HCT116 (cell line): ENCODE measurements around the gene KIAA1755. TPM values are rescaled to one million over a fixed set of nuclear protein-coding genes. Genes with fewer than 3 reads are reported as not detected.

Source experiments
- ATAC-seq: fragments of 200-7000 bp; cut with Tn5 transposase; 2 replicates; pipeline ENCODE4 v1.9.1; 2020; ENCODE audit warnings: mild to moderate bottlenecking, moderate library complexity
- BruUV-seq: library from RNA; stranded (reverse); fragments of 400-500 nt; replicated peaks from 2 replicates; lab custom pipeline; 2021; lab: Mats Ljungman, UMichigan
- CTCF ChIA-PET: fragments of 300-600 bp; sonication (Branson Sonifier 250); formaldehyde crosslinking; loops from one replicate; lab custom pipeline; 2021; ENCODE audit warnings: antibody characterized with exemption; lab: Charles Lee
- POLR2A ChIA-PET: fragments of 300-600, 350-600 bp; sonication (Branson Sonifier 250); formaldehyde crosslinking; loops from one replicate; lab custom pipeline; 2021; ENCODE audit warnings: antibody characterized with exemption; lab: Charles Lee
- RAD21 ChIA-PET, 2 experiments: fragments of 300-600 bp; sonication (Branson Sonifier 250); formaldehyde crosslinking; loops; one replicate each; lab custom pipeline; 2023; ENCODE audit warnings: low total read pairs in 2 of 2; ENCODE audit not compliant: uncharacterized antibody in 2 of 2, unreplicated experiment in 2 of 2, low non-redundant PET in 1 of 2; lab: Charles Lee
- DNase-seq: peaks from one replicate; pipeline ENCODE4 v3.0.0-alpha.2; 2010; ENCODE audit warnings: low read depth, low spot score
- H2AFZ ChIP-seq: fragments of 200-600 bp; shearing (Covaris generic), sonication (generic); 2 replicates; pipeline ENCODE4 v1.6.1; 2017; ENCODE audit warnings: low read depth, mixed run types, mixed read lengths, antibody characterized with exemption, low read length; ENCODE audit not compliant: poor library complexity, severe bottlenecking
- H3K27ac ChIP-seq: 2 replicates; pipeline ENCODE4 v1.5.1; 2012; ENCODE audit warnings: low read depth, low read length
- H3K27me3 ChIP-seq: fragments of 200-600 bp; sonication (generic); 2 replicates; pipeline ENCODE4 v1.6.1; 2016; ENCODE audit warnings: mixed run types, low read length, mixed read lengths; ENCODE audit not compliant: insufficient read depth
- H3K36me3 ChIP-seq, 2 experiments: fragments of 200-500 bp in 1 of 2; fragments of 200-600 bp in 1 of 2; sonication (Bioruptor generic) in 1 of 2; sonication (generic) in 1 of 2; 2 replicates each; pipeline versions ENCODE4 v1.5.1 to v1.6.1; 2014 to 2016; ENCODE audit warnings: low read length in 2 of 2, inconsistent platforms in 1 of 2, mixed read lengths in 1 of 2, mixed run types in 1 of 2; ENCODE audit not compliant: insufficient read depth in 2 of 2, control insufficient read depth in 1 of 2
- H3K4me1 ChIP-seq, 2 experiments: fragments of 200-600 bp in 1 of 2; sonication (generic) in 1 of 2; 2 replicates each; pipeline versions ENCODE4 v1.5.1 to v1.6.1; 2012 to 2017; ENCODE audit warnings: low read length in 2 of 2, inconsistent platforms in 1 of 2, mild to moderate bottlenecking in 1 of 2, mixed read lengths in 1 of 2, mixed run types in 1 of 2, moderate library complexity in 1 of 2; ENCODE audit not compliant: insufficient read depth in 2 of 2, control insufficient read depth in 1 of 2
- H3K4me2 ChIP-seq: fragments of 200-600 bp; sonication (generic); 2 replicates; pipeline ENCODE4 v1.6.1; 2017; ENCODE audit warnings: mixed run types, low read length, mixed read lengths
- H3K4me3 ChIP-seq, 2 experiments: fragments of 200-600 bp in 1 of 2; sonication (generic) in 1 of 2; replicated peaks in 1 of 2; 2 replicates each; pipeline ENCODE4 v1.5.1; 2011 to 2016; ENCODE audit warnings: low read length in 2 of 2, control low read depth in 1 of 2, low read depth in 1 of 2, mild to moderate bottlenecking in 1 of 2, mixed read lengths in 1 of 2, mixed run types in 1 of 2
- H3K79me2 ChIP-seq: fragments of 200-600 bp; sonication (generic); 2 replicates; pipeline ENCODE4 v1.6.1; 2017; ENCODE audit warnings: mild to moderate bottlenecking, mixed run types, low read length, moderate library complexity, mixed read lengths; ENCODE audit not compliant: insufficient read depth
- H3K9ac ChIP-seq: fragments of 200-600 bp; sonication (generic); 2 replicates; pipeline ENCODE4 v1.6.1; 2016; ENCODE audit warnings: low read length, mixed read lengths
- H3K9me2 ChIP-seq: fragments of 200-600 bp; sonication (generic), shearing (Covaris generic); 2 replicates; pipeline ENCODE4 v1.6.1; 2017; ENCODE audit warnings: mixed run types, mild to moderate bottlenecking, moderate library complexity; ENCODE audit not compliant: insufficient read depth
- H3K9me3 ChIP-seq, 2 experiments: fragments of 200-500 bp in 1 of 2; fragments of 200-600 bp in 1 of 2; sonication (Bioruptor generic) in 1 of 2; sonication (generic) in 1 of 2; 2 replicates each; pipeline ENCODE4 v1.6.1; 2014 to 2017; ENCODE audit warnings: low read length in 2 of 2, mixed read lengths in 2 of 2, inconsistent platforms in 1 of 2, low read depth in 1 of 2, mild to moderate bottlenecking in 1 of 2, mixed run types in 1 of 2, moderate library complexity in 1 of 2; ENCODE audit not compliant: control insufficient read depth in 1 of 2, insufficient read depth in 1 of 2
- H4K20me1 ChIP-seq: fragments of 200-600 bp; sonication (generic), shearing (Covaris generic); 2 replicates; pipeline ENCODE4 v1.6.1; 2017; ENCODE audit warnings: mixed run types, mild to moderate bottlenecking, moderate library complexity; ENCODE audit not compliant: insufficient read depth
- CBX3 ChIP-seq: IDR thresholded peaks from 2 replicates; pipeline ENCODE4 v1.6.1; 2012; ENCODE audit warnings: low read depth
- ELF1 ChIP-seq: IDR thresholded peaks from 2 replicates; pipeline ENCODE4 v1.6.1; 2012; ENCODE audit warnings: low read depth, borderline replicate concordance
- JUND ChIP-seq: IDR thresholded peaks from 2 replicates; pipeline ENCODE4 v1.6.1; 2012
- POLR2AphosphoS5 ChIP-seq: IDR thresholded peaks from 2 replicates; pipeline ENCODE4 v1.6.1; 2011; ENCODE audit warnings: mild to moderate bottlenecking, low read depth, low read length, moderate library complexity
- SIN3A ChIP-seq: IDR thresholded peaks from 2 replicates; pipeline ENCODE4 v1.6.1; 2012; ENCODE audit warnings: low read depth
- SP1 ChIP-seq: IDR thresholded peaks from 2 replicates; pipeline ENCODE4 v1.6.1; 2012; ENCODE audit warnings: low read depth
- TCF7L2 ChIP-seq: IDR thresholded peaks from 2 replicates; pipeline ENCODE4 v1.7.0; 2011; ENCODE audit warnings: borderline replicate concordance, inconsistent platforms; ENCODE audit not compliant: insufficient read depth, insufficient read length; ENCODE audit errors: extremely low read depth
- intact Hi-C: fragments of 100-400 bp; cut with micrococcal nuclease; formaldehyde crosslinking; loops from 2 replicates; pipeline ENCODE4 v1.10.0; 2022
- total RNA-seq: library from RNA; stranded (reverse); gene quantifications from one replicate; pipeline ENCODE4 v1.2.1, GENCODE V29; 2021; ENCODE audit not compliant: unreplicated experiment
- TF ChIP-seq, protein P1 (sequence below): IDR thresholded peaks from 2 replicates; pipeline ENCODE4 v1.6.1; 2012; ENCODE audit warnings: low read depth
- TF ChIP-seq, protein P2 (sequence below): IDR thresholded peaks from 2 replicates; pipeline ENCODE4 v1.6.1; 2012
- TF ChIP-seq, protein P3 (sequence below): IDR thresholded peaks from 2 replicates; pipeline ENCODE4 v1.6.1; 2012
- TF ChIP-seq, protein P4 (sequence below): IDR thresholded peaks from 2 replicates; pipeline ENCODE4 v1.6.1; 2011; ENCODE audit warnings: mild to moderate bottlenecking, low read length, moderate library complexity; ENCODE audit not compliant: insufficient replicate concordance; ENCODE audit errors: extremely low read depth

The KIAA1755 gene
- total RNA-seq, 1 experiment from 2014 or later, result not detected

DNA sequence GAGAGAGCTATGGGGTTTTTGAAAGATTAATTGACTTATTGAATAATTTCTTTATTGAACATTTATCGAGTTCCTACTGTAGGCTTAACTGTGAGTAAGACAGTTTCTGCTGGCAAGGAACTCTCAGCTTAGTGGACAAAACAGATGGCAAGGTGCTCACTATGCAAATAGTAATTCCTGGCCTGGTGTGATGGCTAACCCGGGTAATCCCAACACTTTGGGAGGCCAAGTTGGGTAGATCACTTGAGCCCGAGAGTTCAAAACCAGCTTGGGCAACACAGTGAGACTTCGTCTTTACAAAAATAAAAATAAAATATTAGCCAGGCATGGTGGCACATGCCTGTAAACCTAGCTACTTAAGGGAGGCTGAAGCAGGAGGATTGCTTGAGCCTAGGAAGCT lies 82.0 kb downstream of the KIAA1755 start (continued):
- TF ChIP-seq, protein P1, sequence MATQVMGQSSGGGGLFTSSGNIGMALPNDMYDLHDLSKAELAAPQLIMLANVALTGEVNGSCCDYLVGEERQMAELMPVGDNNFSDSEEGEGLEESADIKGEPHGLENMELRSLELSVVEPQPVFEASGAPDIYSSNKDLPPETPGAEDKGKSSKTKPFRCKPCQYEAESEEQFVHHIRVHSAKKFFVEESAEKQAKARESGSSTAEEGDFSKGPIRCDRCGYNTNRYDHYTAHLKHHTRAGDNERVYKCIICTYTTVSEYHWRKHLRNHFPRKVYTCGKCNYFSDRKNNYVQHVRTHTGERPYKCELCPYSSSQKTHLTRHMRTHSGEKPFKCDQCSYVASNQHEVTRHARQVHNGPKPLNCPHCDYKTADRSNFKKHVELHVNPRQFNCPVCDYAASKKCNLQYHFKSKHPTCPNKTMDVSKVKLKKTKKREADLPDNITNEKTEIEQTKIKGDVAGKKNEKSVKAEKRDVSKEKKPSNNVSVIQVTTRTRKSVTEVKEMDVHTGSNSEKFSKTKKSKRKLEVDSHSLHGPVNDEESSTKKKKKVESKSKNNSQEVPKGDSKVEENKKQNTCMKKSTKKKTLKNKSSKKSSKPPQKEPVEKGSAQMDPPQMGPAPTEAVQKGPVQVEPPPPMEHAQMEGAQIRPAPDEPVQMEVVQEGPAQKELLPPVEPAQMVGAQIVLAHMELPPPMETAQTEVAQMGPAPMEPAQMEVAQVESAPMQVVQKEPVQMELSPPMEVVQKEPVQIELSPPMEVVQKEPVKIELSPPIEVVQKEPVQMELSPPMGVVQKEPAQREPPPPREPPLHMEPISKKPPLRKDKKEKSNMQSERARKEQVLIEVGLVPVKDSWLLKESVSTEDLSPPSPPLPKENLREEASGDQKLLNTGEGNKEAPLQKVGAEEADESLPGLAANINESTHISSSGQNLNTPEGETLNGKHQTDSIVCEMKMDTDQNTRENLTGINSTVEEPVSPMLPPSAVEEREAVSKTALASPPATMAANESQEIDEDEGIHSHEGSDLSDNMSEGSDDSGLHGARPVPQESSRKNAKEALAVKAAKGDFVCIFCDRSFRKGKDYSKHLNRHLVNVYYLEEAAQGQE, result no peak
- no peak for TF ChIP-seq CBX3

DNA sequence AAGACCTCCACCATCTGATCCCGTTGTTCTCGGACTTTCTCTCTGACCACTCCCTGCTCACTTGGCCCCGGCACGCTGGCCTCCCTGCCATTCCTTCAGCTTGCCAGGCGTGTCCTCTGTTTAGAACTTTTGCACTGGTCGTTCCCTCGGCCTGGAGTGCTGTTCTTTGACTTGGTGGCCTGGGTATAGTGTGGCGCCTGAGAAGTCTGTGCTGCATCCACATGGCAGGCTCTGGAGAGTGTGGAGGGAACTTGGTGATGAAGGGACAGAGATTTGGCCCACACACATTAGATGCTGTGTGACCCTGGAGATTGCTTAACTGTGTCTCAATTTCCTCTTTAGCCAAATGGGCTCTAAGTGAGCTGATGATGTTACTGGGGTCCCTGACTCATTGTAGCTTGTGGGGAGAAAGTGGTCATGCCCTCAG lies 82.5 kb downstream of the KIAA1755 start:
- no peak overlapping the region for H3K27ac ChIP-seq
- RAD21 ChIA-PET, result no interaction called here
- H3K79me2 ChIP-seq, result no peaks in the 10 kb centered on the region
- H3K4me2 ChIP-seq, result no peak overlapping the region
- no peak overlapping the region for H2AFZ ChIP-seq
- CTCF ChIA-PET, result no interaction called here
- TF ChIP-seq ELF1 (no peak), POLR2AphosphoS5 (no peak), JUND (no peak), SIN3A (no peak), SP1 (no peak), CBX3 (no peak), TCF7L2 (no peak)
- TF ChIP-seq, protein P2, sequence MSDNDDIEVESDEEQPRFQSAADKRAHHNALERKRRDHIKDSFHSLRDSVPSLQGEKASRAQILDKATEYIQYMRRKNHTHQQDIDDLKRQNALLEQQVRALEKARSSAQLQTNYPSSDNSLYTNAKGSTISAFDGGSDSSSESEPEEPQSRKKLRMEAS, result no peak
- TF ChIP-seq, protein P3, sequence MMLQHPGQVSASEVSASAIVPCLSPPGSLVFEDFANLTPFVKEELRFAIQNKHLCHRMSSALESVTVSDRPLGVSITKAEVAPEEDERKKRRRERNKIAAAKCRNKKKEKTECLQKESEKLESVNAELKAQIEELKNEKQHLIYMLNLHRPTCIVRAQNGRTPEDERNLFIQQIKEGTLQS, result no peak
- TF ChIP-seq, protein P4, sequence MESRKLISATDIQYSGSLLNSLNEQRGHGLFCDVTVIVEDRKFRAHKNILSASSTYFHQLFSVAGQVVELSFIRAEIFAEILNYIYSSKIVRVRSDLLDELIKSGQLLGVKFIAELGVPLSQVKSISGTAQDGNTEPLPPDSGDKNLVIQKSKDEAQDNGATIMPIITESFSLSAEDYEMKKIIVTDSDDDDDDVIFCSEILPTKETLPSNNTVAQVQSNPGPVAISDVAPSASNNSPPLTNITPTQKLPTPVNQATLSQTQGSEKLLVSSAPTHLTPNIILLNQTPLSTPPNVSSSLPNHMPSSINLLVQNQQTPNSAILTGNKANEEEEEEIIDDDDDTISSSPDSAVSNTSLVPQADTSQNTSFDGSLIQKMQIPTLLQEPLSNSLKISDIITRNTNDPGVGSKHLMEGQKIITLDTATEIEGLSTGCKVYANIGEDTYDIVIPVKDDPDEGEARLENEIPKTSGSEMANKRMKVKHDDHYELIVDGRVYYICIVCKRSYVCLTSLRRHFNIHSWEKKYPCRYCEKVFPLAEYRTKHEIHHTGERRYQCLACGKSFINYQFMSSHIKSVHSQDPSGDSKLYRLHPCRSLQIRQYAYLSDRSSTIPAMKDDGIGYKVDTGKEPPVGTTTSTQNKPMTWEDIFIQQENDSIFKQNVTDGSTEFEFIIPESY, result no peak
- TF ChIP-seq, protein P1, result no peak
- H3K9me3 ChIP-seq, result no peaks in the 10 kb centered on the region
- intact Hi-C loops, result no loop called here
- H3K27me3 ChIP-seq, result no peaks in the 10 kb centered on the region
- POLR2A ChIA-PET, result no interaction called here
- H4K20me1 ChIP-seq, result no peaks in the 10 kb centered on the region
- no peak overlapping the region for H3K4me3 ChIP-seq
- no TSS peak for BruUV-seq
- no peak for DNase-seq
- H3K9ac ChIP-seq, result no peak overlapping the region
- no peaks in the 10 kb centered on the region for H3K9me2 ChIP-seq
- no peak for ATAC-seq
- peaks cover 12 to 23% of the 10 kb centered on the region in 2 experiments; a peak in 3 of 4 replicates for H3K4me1 ChIP-seq
- no peaks in the 10 kb centered on the region for H3K36me3 ChIP-seq
